T-cell (primary cell): Measurements from ENCODE around the gene JARID2. TPM values are rescaled to one million over a fixed set of nuclear protein-coding genes. Genes with fewer than 3 reads are reported as not detected.

Source experiments
- ATAC-seq, 4 experiments: fragments of 200-7000 bp in 3 of 4; fragments of 150-1000 bp in 1 of 4; cut with Tn5 transposase; replicated peaks in 1 of 4; 1 replicate in 3 of 4; 2 replicates in 1 of 4; pipeline ENCODE4 v1.10.0; 2021; ENCODE audit warnings: moderate library complexity in 3 of 4, mild to moderate bottlenecking in 2 of 4, moderate number of reproducible peaks in 1 of 4
- CTCF ChIA-PET, 2 donors: fragments of 300-600 bp; sonication (Branson Sonifier 250); formaldehyde crosslinking; loops; one replicate each; lab custom pipeline; 2022; ENCODE audit warnings: antibody characterized with exemption in 2 of 2; lab: Charles Lee
- POLR2A ChIA-PET, 2 donors: fragments of 300-600 bp; sonication (Branson Sonifier 250); formaldehyde crosslinking; loops; one replicate each; lab custom pipeline; 2022; ENCODE audit warnings: antibody characterized with exemption in 2 of 2; lab: Charles Lee
- DNase-seq, 35 experiments: peaks; one replicate each; pipeline versions ENCODE4 v3.0.0 to v3.0.0-alpha.2; 2013 to 2023
- H3K27ac ChIP-seq: one replicate; pipeline ENCODE4 v1.5.1; 2013; ENCODE audit warnings: low read length
- H3K27me3 ChIP-seq, 2 experiments: replicated peaks in 1 of 2; 1 replicate in 1 of 2; 2 replicates in 1 of 2; pipeline versions ENCODE4 v1.6.1 to v1.7.0; 2013; ENCODE audit warnings: low read length in 1 of 2, mixed read lengths in 1 of 2; ENCODE audit not compliant: control insufficient read depth in 2 of 2, insufficient read depth in 2 of 2; ENCODE audit errors: extremely low read depth in 1 of 2
- H3K36me3 ChIP-seq, 2 donors: 1 replicate in 1 of 2; 2 replicates in 1 of 2; pipeline versions ENCODE4 v1.6.1 to v1.7.0; 2013; ENCODE audit warnings: low read length in 1 of 2; ENCODE audit not compliant: control insufficient read depth in 2 of 2, insufficient read depth in 1 of 2; ENCODE audit errors: extremely low read depth in 1 of 2
- H3K4me1 ChIP-seq, 2 experiments: 1 replicate in 1 of 2; 2 replicates in 1 of 2; pipeline versions ENCODE4 v1.6.1 to v1.7.0; 2013; ENCODE audit warnings: low read length in 2 of 2, mixed read lengths in 1 of 2; ENCODE audit not compliant: insufficient read depth in 2 of 2, control insufficient read depth in 1 of 2; ENCODE audit errors: extremely low read depth in 1 of 2
- H3K4me3 ChIP-seq, 2 donors: 1 replicate in 1 of 2; 2 replicates in 1 of 2; pipeline versions ENCODE4 v1.5.1 to v1.7.0; 2013; ENCODE audit warnings: mild to moderate bottlenecking in 2 of 2, low read length in 1 of 2, moderate library complexity in 1 of 2; ENCODE audit not compliant: control insufficient read depth in 1 of 2; ENCODE audit errors: extremely low read depth in 1 of 2
- H3K9me3 ChIP-seq: 2 replicates; pipeline ENCODE4 v1.7.0; 2013
- H3K27ac Mint-ChIP-seq, 2 donors: one replicate each; pipeline ENCODE4 v1.8.0; 2020 to 2021; ENCODE audit warnings: mild to moderate bottlenecking in 2 of 2, mixed read lengths in 2 of 2
- H3K27me3 Mint-ChIP-seq, 2 donors: one replicate each; pipeline ENCODE4 v1.8.0; 2021 to 2022; ENCODE audit warnings: mixed read lengths in 2 of 2
- H3K36me3 Mint-ChIP-seq: one replicate; pipeline ENCODE4 v1.8.0; 2021; ENCODE audit warnings: mixed read lengths
- H3K4me1 Mint-ChIP-seq, 3 donors: one replicate each; pipeline ENCODE4 v1.8.0; 2020 to 2022; ENCODE audit warnings: mixed read lengths in 3 of 3, mild to moderate bottlenecking in 1 of 3
- H3K4me3 Mint-ChIP-seq, 3 donors: one replicate each; pipeline ENCODE4 v1.8.0; 2020 to 2022; ENCODE audit warnings: mild to moderate bottlenecking in 3 of 3, mixed read lengths in 3 of 3, moderate library complexity in 3 of 3
- H3K9me3 Mint-ChIP-seq, 3 donors: one replicate each; pipeline ENCODE4 v1.8.0; 2020 to 2022; ENCODE audit warnings: mixed read lengths in 3 of 3
- WGBS: methylation state at CpG from one replicate; pipeline ENCODE4 v1.1.5; 2013; ENCODE audit warnings: missing lambda C conversion rate; ENCODE audit not compliant: insufficient coverage; 5-methylcytosine and 5-hydroxymethylcytosine counted together
- total RNA-seq, 35 experiments: library from RNA in 6 of 35; stranded (reverse) in 6 of 35; fragments of 120-200 nt in 1 of 35; gene quantifications; one replicate each; pipeline versions ENCODE4 v1.2.1 to v1.2.4 and lab custom pipeline; 2013 to 2026

Gene JARID2
- total RNA-seq, 5 donors from 2014 or later (not counting 1 experiment from before 2014, with no cell fraction given) = 19.8 to 27.9 (median 21.6) TPM

GRCh38 chr6:15513801-15514711 is 268.2 kb downstream of the JARID2 start:
- ChIA-PET CTCF (no interaction called here), POLR2A (no interaction called here)
- WGBS = 96% methylated on average over 20 of the region's 21 CpGs
- Histone ChIP-seq H3K9me3 (no peaks in the 10 kb centered on the region), H3K27me3 (no peaks in the 10 kb centered on the region), H3K4me1 (no peaks in the 10 kb centered on the region), H3K27ac (no peak overlapping the region), H3K36me3 (peaks cover 33 to 88% of the 10 kb centered on the region in 2 donors), H3K4me3 (no peak overlapping the region)
- Mint-ChIP-seq H3K4me1 (peaks cover 0 to 21% (median 0%) of the 10 kb centered on the region in 3 donors), H3K27ac (peak overlapping the region; percentile 39 to 77), H3K36me3 (peaks cover 60% of the 10 kb centered on the region), H3K4me3 (peak overlapping the region in 1 of 3 donors; percentile 41), H3K27me3 (no peaks in the 10 kb centered on the region), H3K9me3 (no peaks in the 10 kb centered on the region)
- ATAC-seq (no peak), DNase-seq (no peak)

- Mint-ChIP-seq H3K36me3 (peaks cover 70% of the 10 kb centered on the region), H3K4me1 (peaks cover 0 to 21% (median 0%) of the 10 kb centered on the region in 3 donors), H3K27me3 (no peaks in the 10 kb centered on the region), H3K27ac (peak overlapping the region in 1 of 2 donors; percentile 77), H3K4me3 (no peak overlapping the region), H3K9me3 (no peaks in the 10 kb centered on the region)
- DNase-seq (no peak), ATAC-seq (no peak)
- CTCF ChIA-PET = no interaction called here
- Histone ChIP-seq H3K4me1 (no peaks in the 10 kb centered on the region), H3K27me3 (no peaks in the 10 kb centered on the region), H3K27ac (no peak overlapping the region), H3K4me3 (no peak overlapping the region), H3K9me3 (no peaks in the 10 kb centered on the region), H3K36me3 (peaks cover 40 to 87% of the 10 kb centered on the region in 2 donors)
- WGBS = no CpG with 5 or more reads among the region's 6 CpGs
- POLR2A ChIA-PET = no interaction called here
Measured at GRCh38 chr6:15515226-15515625, 269.4 kb downstream of the JARID2 start.

- H3K4me3 Mint-ChIP-seq = no peak overlapping the region
Measured at GRCh38 chr6:15515660-15516375, 269.9 kb downstream of the JARID2 start.

GRCh38 chr6:15516378-15516777 is 270.5 kb downstream of the JARID2 start:
- ChIA-PET POLR2A (no interaction called here), CTCF (no interaction called here)
- Histone ChIP-seq H3K4me1 (no peaks in the 10 kb centered on the region), H3K4me3 (no peak overlapping the region), H3K9me3 (no peaks in the 10 kb centered on the region), H3K27me3 (no peaks in the 10 kb centered on the region), H3K27ac (no peak overlapping the region), H3K36me3 (peaks cover 34 to 85% of the 10 kb centered on the region in 2 donors)
- Mint-ChIP-seq H3K9me3 (no peaks in the 10 kb centered on the region), H3K4me1 (peaks cover 0 to 21% (median 0%) of the 10 kb centered on the region in 3 donors), H3K36me3 (peaks cover 73% of the 10 kb centered on the region), H3K4me3 (no peak overlapping the region), H3K27me3 (no peaks in the 10 kb centered on the region), H3K27ac (no peak overlapping the region)
- 99% methylated on average over 10 of the region's 13 CpGs for WGBS
- ATAC-seq (no peak), DNase-seq (no peak)

More at GRCh38 chr6:15515660-15516375, 269.9 kb downstream of the JARID2 start:
- ChIA-PET POLR2A (no interaction called here), CTCF (no interaction called here)
- DNase-seq = no peak
- H3K27ac ChIP-seq = no peak overlapping the region
- 91% methylated on average over 8 of the region's 18 CpGs for WGBS
- Mint-ChIP-seq H3K36me3 (peaks cover 71% of the 10 kb centered on the region), H3K9me3 (no peaks in the 10 kb centered on the region), H3K4me1 (peaks cover 0 to 21% (median 0%) of the 10 kb centered on the region in 3 donors), H3K27ac (no peak overlapping the region), H3K27me3 (no peaks in the 10 kb centered on the region)
- H3K36me3 ChIP-seq = peaks cover 40 to 87% of the 10 kb centered on the region in 2 donors
- H3K4me3 ChIP-seq = no peak overlapping the region
- H3K4me1 ChIP-seq = no peaks in the 10 kb centered on the region
- H3K27me3 ChIP-seq = no peaks in the 10 kb centered on the region
- H3K9me3 ChIP-seq = no peaks in the 10 kb centered on the region
- ATAC-seq = no peak

GRCh38 chr6:15516923-15517560 is 271.2 kb downstream of the JARID2 start:
- ChIA-PET POLR2A (no interaction called here), CTCF (no interaction called here)
- peak in 1 of 4 experiments; percentile 22 for ATAC-seq
- 96% methylated on average over 26 of the region's 29 CpGs for WGBS
- Histone ChIP-seq H3K9me3 (no peaks in the 10 kb centered on the region), H3K4me3 (no peak overlapping the region), H3K27me3 (no peaks in the 10 kb centered on the region), H3K27ac (no peak overlapping the region), H3K36me3 (peaks cover 33 to 84% of the 10 kb centered on the region in 2 donors), H3K4me1 (no peaks in the 10 kb centered on the region)
- DNase-seq = no peak
- Mint-ChIP-seq H3K27ac (no peak overlapping the region), H3K27me3 (no peaks in the 10 kb centered on the region), H3K4me3 (no peak overlapping the region), H3K4me1 (peaks cover 0 to 18% (median 0%) of the 10 kb centered on the region in 3 donors), H3K9me3 (no peaks in the 10 kb centered on the region), H3K36me3 (peaks cover 74% of the 10 kb centered on the region)

GRCh38 chr6:15517600-15517999 is 271.7 kb downstream of the JARID2 start:
- Mint-ChIP-seq H3K27ac (no peak overlapping the region), H3K4me3 (no peak overlapping the region), H3K9me3 (no peaks in the 10 kb centered on the region), H3K4me1 (peaks cover 4 to 16% (median 4%) of the 10 kb centered on the region in 3 donors), H3K27me3 (no peaks in the 10 kb centered on the region), H3K36me3 (peaks cover 74% of the 10 kb centered on the region)
- DNase-seq = no peak
- no peaks in the 10 kb centered on the region for H3K9me3 ChIP-seq
- peaks cover 35 to 84% of the 10 kb centered on the region in 2 donors for H3K36me3 ChIP-seq
- no peak overlapping the region for H3K27ac ChIP-seq
- H3K4me3 ChIP-seq = no peak overlapping the region
- WGBS = 96% methylated on average over 7 of the region's 11 CpGs
- no peaks in the 10 kb centered on the region for H3K4me1 ChIP-seq
- CTCF ChIA-PET = no interaction called here
- H3K27me3 ChIP-seq = no peaks in the 10 kb centered on the region
- ATAC-seq = no peak
- POLR2A ChIA-PET = no interaction called here
